ENCODE data around the gene VCAM1. TPM values are rescaled to one million over a fixed set of nuclear protein-coding genes. Genes with fewer than 3 reads are reported as not detected.

VCAM1 gene
- total and polyA plus RNA-seq, 9 donors, result 19.0 to 91.4 (median 32.1) TPM

GRCh38 chr1:100717218-100717617, 2.3 kb upstream of the VCAM1 start:
- Histone ChIP-seq H3K4me3 (no peak overlapping the region), H3K9me3 (no peaks in the 10 kb centered on the region), H3K36me3 (no peaks in the 10 kb centered on the region), H3K4me1 (ENCODE audit: insufficient read depth) (peaks cover 3% of the 10 kb centered on the region), H3K27ac (no peak overlapping the region), H3K27me3 (no peaks in the 10 kb centered on the region)
- no peak for DNase-seq
- WGBS, 3 donors, result 78 to 83% (median 82%) methylated on average over 6 of the region's 6 CpGs
- intact Hi-C loops (cut with DNase I), result no loop called here
- TF ChIP-seq POLR2A (IDR thresholded peaks at IDR 0.05) (no peak), CTCF (IDR thresholded peaks at IDR 0.05) (no peak), EP300 (IDR thresholded peaks at IDR 0.05) (no peak)

- TF ChIP-seq CTCF (IDR thresholded peaks at IDR 0.05) (no peak), POLR2A (IDR thresholded peaks at IDR 0.05) (no peak), EP300 (IDR thresholded peaks at IDR 0.05) (no peak)
Observed at GRCh38 chr1:100718581-100718980, 961 bp upstream of the VCAM1 start.

GRCh38 chr1:100720101-100720500, 559 bp downstream of the VCAM1 start:
- H3K4me3 ChIP-seq, result peak overlapping the region; percentile 19
- no peak for TF ChIP-seq CTCF (IDR thresholded peaks at IDR 0.05)
- TF ChIP-seq EP300 (IDR thresholded peaks at IDR 0.05), result no peak
- no peak for TF ChIP-seq POLR2A (IDR thresholded peaks at IDR 0.05)
- no peaks in the 10 kb centered on the region for H3K36me3 ChIP-seq
- H3K27me3 ChIP-seq, result no peaks in the 10 kb centered on the region
- intact Hi-C loops (cut with DNase I), result no loop called here
- H3K9me3 ChIP-seq, result no peaks in the 10 kb centered on the region
- DNase-seq, result no peak
- H3K27ac ChIP-seq, result no peak overlapping the region
- peaks cover 6% of the 10 kb centered on the region for H3K4me1 ChIP-seq (ENCODE audit: insufficient read depth)
- 6 to 16% (median 8%) methylated on average over 3 of the region's 3 CpGs for WGBS, 3 donors

More at GRCh38 chr1:100718581-100718980, 961 bp upstream of the VCAM1 start:
- 42 to 55% (median 51%) methylated on average over 4 of the region's 4 CpGs for WGBS, 3 donors
- Histone ChIP-seq H3K36me3 (no peaks in the 10 kb centered on the region), H3K27ac (no peak overlapping the region), H3K27me3 (no peaks in the 10 kb centered on the region), H3K9me3 (no peaks in the 10 kb centered on the region), H3K4me1 (ENCODE audit: insufficient read depth) (peaks cover 6% of the 10 kb centered on the region), H3K4me3 (no peak overlapping the region)
- DNase-seq, result no peak
- intact Hi-C loops (cut with DNase I), result no loop called here

GRCh38 chr1:100720751-100721150, 1.2 kb downstream of the VCAM1 start:
- no peaks in the 10 kb centered on the region for H3K36me3 ChIP-seq
- H3K4me1 ChIP-seq (ENCODE audit: insufficient read depth), result peaks cover 6% of the 10 kb centered on the region
- H3K9me3 ChIP-seq, result no peaks in the 10 kb centered on the region
- intact Hi-C loops (cut with DNase I), result no loop called here
- peak overlapping the region; percentile 23 for H3K4me3 ChIP-seq
- DNase-seq, result no peak
- TF ChIP-seq POLR2A (IDR thresholded peaks at IDR 0.05) (no peak), EP300 (IDR thresholded peaks at IDR 0.05) (no peak), CTCF (IDR thresholded peaks at IDR 0.05) (no peak)
- H3K27ac ChIP-seq, result no peak overlapping the region
- no peaks in the 10 kb centered on the region for H3K27me3 ChIP-seq
